Adipocyte (in vitro differentiated cells): ENCODE measurements around the gene BCR.

Experiments used
- DNase-seq: peaks from one replicate; pipeline ENCODE4 v3.0.0-alpha.2; 2015; ENCODE audit warnings: low read depth
- H3K27me3 ChIP-seq: replicated peaks from 2 replicates; pipeline ENCODE4 v1.7.0; 2013; ENCODE audit warnings: mild to moderate bottlenecking, low read length, moderate library complexity; ENCODE audit not compliant: control insufficient read depth, insufficient read depth
- H3K36me3 ChIP-seq: 2 replicates; pipeline ENCODE4 v1.7.0; 2013; ENCODE audit warnings: low read length, mild to moderate bottlenecking, moderate library complexity; ENCODE audit not compliant: control insufficient read depth, insufficient read depth, severe bottlenecking
- H3K4me1 ChIP-seq: 2 replicates; pipeline ENCODE4 v1.7.0; 2013; ENCODE audit warnings: mild to moderate bottlenecking, low read length, moderate library complexity; ENCODE audit not compliant: control insufficient read depth, insufficient read depth
- H3K4me3 ChIP-seq: 2 replicates; pipeline ENCODE4 v1.7.0; 2013; ENCODE audit warnings: mild to moderate bottlenecking, low read length, moderate library complexity
- H3K9ac ChIP-seq: 2 replicates; pipeline ENCODE4 v1.7.0; 2013; ENCODE audit warnings: mild to moderate bottlenecking, low read length, moderate library complexity
- H3K9me3 ChIP-seq: 2 replicates; pipeline ENCODE4 v1.7.0; 2013; ENCODE audit warnings: mild to moderate bottlenecking, low read length, moderate library complexity; ENCODE audit not compliant: control insufficient read depth

BCR gene

DNA sequence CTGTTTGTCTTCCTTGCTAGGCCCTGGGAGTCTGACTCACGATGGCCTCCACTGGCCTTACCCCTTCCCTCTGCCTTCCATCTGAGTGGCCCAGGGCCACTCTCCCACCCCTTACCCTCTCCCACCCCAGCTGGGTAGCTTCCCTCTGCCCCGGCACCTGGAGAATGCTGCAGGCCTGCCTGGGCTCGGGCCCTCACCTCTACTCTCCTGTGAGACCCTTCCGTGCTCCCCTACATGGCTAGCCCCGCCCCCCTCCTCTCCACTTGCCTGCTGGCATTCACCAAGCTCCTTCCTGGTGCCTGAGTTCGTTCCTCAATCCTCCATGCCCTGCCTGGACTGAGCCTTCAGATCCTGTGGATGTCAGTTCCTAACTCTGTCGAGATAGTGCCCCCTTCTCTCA, 26.3 kb upstream of the BCR start:
- no peak for DNase-seq
- no peaks in the 10 kb centered on the region for H3K27me3 ChIP-seq
- no peaks in the 10 kb centered on the region for H3K4me1 ChIP-seq
- H3K36me3 ChIP-seq = no peaks in the 10 kb centered on the region
- no peak overlapping the region for H3K4me3 ChIP-seq
- H3K9me3 ChIP-seq = no peaks in the 10 kb centered on the region
- H3K9ac ChIP-seq = no peak overlapping the region

DNA sequence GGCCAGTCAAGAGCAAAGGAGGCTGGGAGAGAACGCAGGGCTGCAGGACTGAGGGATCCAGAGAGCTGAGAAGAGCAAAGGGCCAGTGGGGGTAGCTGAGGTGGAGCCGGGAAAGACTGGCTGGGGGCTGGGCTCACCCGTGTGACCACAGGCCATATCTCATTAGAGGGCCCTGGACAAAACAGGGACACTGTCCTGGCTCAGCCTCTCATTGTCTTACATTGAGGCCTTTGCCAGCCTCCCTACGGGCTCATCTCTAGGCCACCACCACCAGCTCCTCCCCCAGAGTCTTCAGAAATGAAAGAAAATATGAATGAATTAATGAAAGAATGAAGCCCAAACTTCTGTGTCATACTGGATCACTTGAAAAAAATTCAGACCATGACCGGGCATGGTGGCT, 25.8 kb upstream of the BCR start:
- no peak overlapping the region for H3K4me3 ChIP-seq
- DNase-seq = no peak
- H3K36me3 ChIP-seq = no peaks in the 10 kb centered on the region

DNA sequence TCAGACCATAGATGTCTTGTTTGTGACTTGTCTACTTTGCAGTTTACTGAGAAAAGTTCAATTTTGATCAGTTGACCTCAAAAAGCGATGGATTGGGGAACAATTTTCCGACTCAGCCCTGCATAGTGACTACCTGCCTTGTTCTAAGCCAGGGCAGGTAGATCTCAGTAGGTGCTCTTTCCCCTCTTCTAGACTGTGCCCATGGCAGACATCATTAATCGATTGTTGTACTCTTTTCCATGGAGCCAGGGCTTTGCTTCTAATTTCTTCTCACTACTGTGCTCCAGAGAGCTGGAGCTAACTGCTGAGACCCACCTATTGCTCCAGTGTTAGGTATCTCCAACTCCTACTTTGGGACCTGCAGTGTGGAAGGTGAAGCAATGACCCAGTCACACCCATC, 25.2 kb upstream of the BCR start:
- H3K9ac ChIP-seq = no peak overlapping the region
- H3K36me3 ChIP-seq = no peaks in the 10 kb centered on the region
- H3K9me3 ChIP-seq = no peaks in the 10 kb centered on the region
- H3K27me3 ChIP-seq = no peaks in the 10 kb centered on the region
- H3K4me1 ChIP-seq = no peaks in the 10 kb centered on the region
- H3K4me3 ChIP-seq = no peak overlapping the region
- no peak for DNase-seq

More for the DNA sequence above, 25.8 kb upstream of the BCR start:
- Histone ChIP-seq H3K4me1 (no peaks in the 10 kb centered on the region), H3K9ac (no peak overlapping the region), H3K9me3 (no peaks in the 10 kb centered on the region), H3K27me3 (no peaks in the 10 kb centered on the region)

DNA sequence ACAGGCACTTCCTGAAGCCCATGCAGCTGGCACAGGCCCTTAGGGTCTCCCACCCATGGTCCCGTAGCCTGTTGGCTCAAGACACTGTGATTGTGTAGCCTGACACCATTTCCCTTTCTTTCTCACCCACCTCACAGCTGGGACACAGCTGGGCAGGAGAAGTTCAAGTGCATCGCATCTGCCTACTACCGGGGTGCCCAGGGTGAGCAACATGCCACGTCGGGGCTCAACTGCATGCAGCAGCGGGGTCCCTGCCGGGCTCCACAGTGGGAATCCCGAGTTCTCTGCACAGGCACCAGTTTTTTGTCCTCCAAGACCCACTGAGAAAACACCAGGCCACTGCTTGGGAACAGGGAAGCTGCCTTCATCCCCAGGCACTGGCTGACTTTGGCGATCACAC, 24.5 kb upstream of the BCR start:
- no peak for DNase-seq
- no peaks in the 10 kb centered on the region for H3K36me3 ChIP-seq

DNA sequence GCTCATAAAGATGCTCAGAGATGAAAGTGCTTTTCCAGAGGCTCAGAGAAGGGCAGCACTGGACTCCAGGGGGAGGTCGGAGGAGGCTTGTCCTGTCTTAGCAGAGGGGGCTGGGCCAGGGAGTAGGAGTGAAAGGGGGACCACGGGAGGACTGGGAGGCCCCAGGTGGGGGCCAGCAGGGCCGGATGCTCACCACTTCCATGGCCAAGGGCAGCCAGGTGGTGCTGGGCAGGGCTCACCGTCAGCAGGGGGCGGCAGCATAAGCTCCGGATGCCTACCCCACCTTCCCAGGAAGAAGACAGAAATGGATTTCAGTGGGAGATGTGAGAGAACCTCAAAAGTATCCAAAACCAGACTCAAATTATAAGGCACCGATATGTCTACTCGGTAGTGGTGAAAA, 24.0 kb upstream of the BCR start:
- DNase-seq = no peak
- Histone ChIP-seq H3K4me3 (no peak overlapping the region), H3K36me3 (no peaks in the 10 kb centered on the region), H3K27me3 (no peaks in the 10 kb centered on the region), H3K9ac (no peak overlapping the region), H3K9me3 (no peaks in the 10 kb centered on the region), H3K4me1 (no peaks in the 10 kb centered on the region)

More for the DNA sequence above, 24.5 kb upstream of the BCR start:
- Histone ChIP-seq H3K9me3 (no peaks in the 10 kb centered on the region), H3K27me3 (no peaks in the 10 kb centered on the region), H3K4me1 (no peaks in the 10 kb centered on the region), H3K9ac (no peak overlapping the region), H3K4me3 (no peak overlapping the region)

DNA sequence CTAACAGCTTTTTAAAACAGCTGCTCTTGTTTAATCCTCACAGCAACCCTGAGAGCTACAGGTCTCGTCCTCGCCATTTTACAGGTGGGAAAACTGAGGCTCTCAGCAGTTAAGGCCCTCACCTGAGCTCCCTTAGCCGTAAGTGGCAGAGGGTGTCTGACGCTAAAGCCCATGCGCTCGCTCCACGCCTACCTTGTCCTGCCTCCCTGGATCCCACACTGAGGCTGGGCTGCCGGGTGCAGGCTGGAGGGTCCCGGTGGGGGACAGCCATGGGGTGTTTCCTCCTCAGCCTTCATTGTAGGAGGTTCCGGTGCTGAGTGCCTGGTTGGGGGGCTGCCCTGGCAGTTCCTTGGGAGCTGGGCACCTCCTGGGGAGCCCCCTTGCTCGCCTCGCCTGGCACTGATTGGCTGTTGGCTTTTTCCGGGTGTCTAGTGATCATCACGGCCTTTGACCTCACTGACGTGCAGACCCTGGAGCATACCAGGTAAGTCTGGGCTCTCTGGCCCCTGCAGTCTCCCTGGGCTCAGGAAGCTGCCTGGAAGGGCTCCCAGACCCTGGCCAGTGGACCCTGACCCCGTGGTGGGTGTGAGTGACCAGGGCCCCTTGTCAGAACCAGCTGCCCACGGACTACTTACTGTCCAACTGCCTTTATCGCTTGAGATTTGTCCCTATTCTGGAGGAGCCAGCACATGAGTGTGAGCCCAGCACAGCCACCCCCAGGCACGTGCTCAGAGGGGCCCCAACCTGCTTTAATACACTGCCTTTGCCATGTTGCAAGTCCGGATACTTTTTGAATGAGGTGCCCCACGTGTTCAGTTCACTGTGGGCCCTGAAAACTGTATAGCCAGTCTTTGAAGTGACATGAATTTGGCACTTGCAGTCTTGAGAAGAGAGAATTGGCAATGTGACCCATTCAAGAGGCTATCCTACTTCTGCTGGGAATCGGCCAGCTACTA, 22.5 kb upstream of the BCR start:
- Histone ChIP-seq H3K36me3 (no peaks in the 10 kb centered on the region), H3K9ac (no peak overlapping the region), H3K27me3 (no peaks in the 10 kb centered on the region), H3K4me1 (no peaks in the 10 kb centered on the region), H3K9me3 (no peaks in the 10 kb centered on the region), H3K4me3 (no peak overlapping the region)
- no peak for DNase-seq

DNA sequence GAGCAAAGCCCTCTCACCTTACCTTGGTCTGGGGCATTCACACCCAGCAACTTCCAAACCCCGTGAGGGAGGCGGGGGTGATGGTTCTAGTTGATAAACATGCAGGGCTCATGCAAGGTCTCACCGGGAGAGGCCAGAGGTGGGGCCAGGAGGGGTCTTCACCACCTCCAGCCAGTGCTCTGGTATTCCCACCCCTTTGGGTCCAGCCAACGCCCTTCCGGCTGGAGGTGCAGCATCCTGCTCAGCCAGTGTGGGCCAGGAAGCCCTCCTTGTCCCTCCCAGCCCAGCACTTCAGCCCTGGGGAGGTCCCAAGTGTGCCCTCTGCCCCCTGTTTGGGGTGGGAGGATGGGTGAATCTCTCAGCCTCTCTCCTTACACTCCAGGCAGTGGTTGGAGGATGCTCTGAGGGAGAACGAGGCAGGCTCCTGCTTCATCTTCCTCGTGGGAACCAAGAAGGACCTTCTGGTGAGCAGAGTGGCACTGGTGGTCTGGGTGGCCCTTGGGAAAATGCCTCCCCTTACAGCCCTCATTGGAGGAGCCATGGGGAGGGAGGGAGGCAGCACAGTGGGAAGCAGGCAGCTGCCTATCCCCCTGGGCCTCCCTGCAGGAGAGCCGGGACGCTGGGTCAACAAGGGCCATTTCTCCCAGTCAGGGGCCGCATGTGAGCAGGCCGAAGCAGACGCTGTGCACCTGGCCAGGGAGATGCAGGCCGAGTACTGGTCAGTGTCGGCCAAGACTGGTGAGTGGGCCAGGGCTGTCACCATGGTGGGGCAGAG, 21.6 kb upstream of the BCR start:
- Histone ChIP-seq H3K9me3 (no peaks in the 10 kb centered on the region), H3K9ac (no peak overlapping the region), H3K4me3 (no peak overlapping the region), H3K27me3 (no peaks in the 10 kb centered on the region), H3K4me1 (no peaks in the 10 kb centered on the region), H3K36me3 (no peaks in the 10 kb centered on the region)
- DNase-seq = no peak

DNA sequence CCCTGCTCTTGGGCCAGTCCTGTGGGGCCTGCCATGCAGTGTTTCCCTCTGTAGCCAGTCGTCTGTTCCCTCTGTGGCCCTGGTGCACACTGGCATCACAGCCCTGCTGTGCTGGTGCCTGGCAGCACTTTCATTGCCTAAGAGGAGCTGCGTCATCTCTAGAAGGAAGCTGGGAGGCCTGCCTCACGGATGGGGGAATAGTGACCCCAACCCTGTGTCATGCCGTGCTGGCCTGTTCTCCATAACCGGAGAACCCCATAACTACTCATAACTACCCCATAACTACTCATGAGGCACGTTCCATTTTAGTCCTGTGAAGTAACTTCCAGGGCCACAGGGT, 21.0 kb upstream of the BCR start:
- no peak for DNase-seq
- Histone ChIP-seq H3K4me1 (peaks cover 4% of the 10 kb centered on the region), H3K9me3 (no peaks in the 10 kb centered on the region), H3K36me3 (no peaks in the 10 kb centered on the region), H3K9ac (no peak overlapping the region), H3K27me3 (no peaks in the 10 kb centered on the region), H3K4me3 (no peak overlapping the region)

DNA sequence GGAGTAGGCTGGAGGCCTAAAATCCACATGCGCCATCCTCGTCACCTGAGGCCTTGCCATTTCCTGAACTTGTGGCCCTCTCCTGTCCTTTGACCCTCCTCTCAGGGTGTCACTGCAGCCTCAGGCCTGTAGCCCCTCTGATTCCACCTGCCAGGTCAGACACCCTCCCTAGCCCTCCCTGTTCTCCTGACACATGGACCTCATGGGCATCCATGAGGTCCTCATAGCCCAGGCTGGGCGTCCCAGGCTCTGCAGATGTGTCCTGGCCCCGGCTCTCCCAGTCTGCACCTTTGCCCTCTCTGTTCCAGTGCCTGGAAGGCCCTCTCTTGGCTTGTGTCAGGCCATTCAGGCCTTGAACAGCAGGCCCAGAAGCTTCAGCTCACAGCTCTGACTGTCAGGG, 19.3 kb upstream of the BCR start:
- Histone ChIP-seq H3K4me1 (peaks cover 4% of the 10 kb centered on the region), H3K9ac (no peak overlapping the region), H3K9me3 (no peaks in the 10 kb centered on the region), H3K4me3 (no peak overlapping the region), H3K27me3 (peaks cover 4% of the 10 kb centered on the region), H3K36me3 (no peaks in the 10 kb centered on the region)
- DNase-seq = no peak

DNA sequence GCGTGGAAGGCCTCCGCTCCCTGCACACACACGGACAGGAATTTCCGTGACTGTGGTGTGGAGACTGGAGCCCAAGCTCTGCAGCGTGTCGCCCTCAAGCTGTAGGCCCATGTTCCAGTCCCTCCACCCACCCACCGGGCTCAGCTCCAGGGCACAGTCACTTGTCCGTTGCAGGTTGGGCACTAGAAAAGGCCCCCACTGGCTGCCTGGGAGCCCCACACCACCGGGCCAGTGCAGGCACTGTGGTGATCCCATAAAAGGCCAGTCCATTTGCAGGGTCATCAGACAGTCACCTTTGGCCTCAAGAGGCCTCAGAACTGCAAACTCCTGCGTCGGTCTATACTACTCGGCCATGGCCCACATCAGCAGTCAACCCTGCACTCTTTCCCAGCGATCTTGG, 18.7 kb upstream of the BCR start:
- Histone ChIP-seq H3K27me3 (peaks cover 9% of the 10 kb centered on the region), H3K4me3 (no peak overlapping the region), H3K9ac (no peak overlapping the region), H3K9me3 (no peaks in the 10 kb centered on the region), H3K36me3 (no peaks in the 10 kb centered on the region), H3K4me1 (peaks cover 4% of the 10 kb centered on the region)
- no peak for DNase-seq

DNA sequence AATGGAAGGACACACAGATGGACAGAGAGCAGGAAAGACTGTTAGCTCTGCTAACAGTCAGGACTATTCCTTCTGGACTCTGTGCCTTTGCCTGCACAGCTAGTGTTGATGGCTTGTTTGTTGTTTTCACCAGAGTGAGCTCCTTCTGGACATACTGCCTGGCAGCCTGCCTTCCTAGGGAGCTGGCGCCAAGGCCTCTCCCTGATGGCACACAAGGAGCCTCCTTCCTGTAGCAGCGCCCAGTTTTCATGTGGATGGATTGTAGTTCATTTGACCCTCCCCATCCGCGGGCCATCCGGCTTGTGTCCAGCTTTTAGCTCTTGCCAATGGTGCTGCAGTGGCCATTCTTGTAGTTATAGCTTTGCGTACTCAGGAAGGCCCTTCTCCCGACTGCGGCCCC, 16.6 kb upstream of the BCR start:
- Histone ChIP-seq H3K27me3 (peaks cover 20% of the 10 kb centered on the region), H3K4me3 (no peak overlapping the region), H3K9ac (no peak overlapping the region), H3K4me1 (peaks cover 4% of the 10 kb centered on the region), H3K36me3 (no peaks in the 10 kb centered on the region), H3K9me3 (no peaks in the 10 kb centered on the region)
- DNase-seq = no peak
